Skeletal muscle tissue (tissue), 4 donors: ENCODE results near the gene NDOR1. TPM values are rescaled to one million over a fixed set of nuclear protein-coding genes. Genes with fewer than 3 reads are reported as not detected.

Experiments
- H3K27ac ChIP-seq: one replicate; pipeline ENCODE4 v1.7.0; 2013; ENCODE audit warnings: mild to moderate bottlenecking, low read depth, low read length, inconsistent platforms
- H3K27me3 ChIP-seq, 3 donors: one replicate each; pipeline ENCODE4 v1.7.0; 2013; ENCODE audit warnings: low read length in 3 of 3; ENCODE audit not compliant: control insufficient read depth in 3 of 3, insufficient read depth in 3 of 3
- H3K36me3 ChIP-seq, 3 donors: one replicate each; pipeline ENCODE4 v1.7.0; 2013; ENCODE audit warnings: low read length in 3 of 3; ENCODE audit not compliant: control insufficient read depth in 3 of 3, insufficient read depth in 3 of 3
- H3K4me1 ChIP-seq, 3 donors: one replicate each; pipeline ENCODE4 v1.7.0; 2013; ENCODE audit warnings: low read length in 3 of 3, mild to moderate bottlenecking in 3 of 3; ENCODE audit not compliant: control insufficient read depth in 3 of 3, insufficient read depth in 3 of 3
- H3K4me3 ChIP-seq, 3 donors: one replicate each; pipeline ENCODE4 v1.7.0; 2013; ENCODE audit warnings: low read length in 3 of 3
- H3K9ac ChIP-seq, 3 donors: one replicate each; pipeline ENCODE4 v1.7.0; 2013; ENCODE audit warnings: low read length in 3 of 3, mild to moderate bottlenecking in 3 of 3, moderate library complexity in 2 of 3, low read depth in 1 of 3
- H3K9me3 ChIP-seq, 3 donors: one replicate each; pipeline ENCODE4 v1.7.0; 2013; ENCODE audit warnings: low read length in 3 of 3; ENCODE audit not compliant: control insufficient read depth in 3 of 3
- total RNA-seq: library from RNA; depleted of rRNA; stranded (reverse); fragments of >200 nt; gene quantifications from one replicate; pipeline ENCODE4 v1.2.3, GENCODE V29; 2014
- donor health status: Osteomylitis.

Gene NDOR1
- total RNA-seq, 1 donor from 2014 or later = 4.7 TPM

DNA sequence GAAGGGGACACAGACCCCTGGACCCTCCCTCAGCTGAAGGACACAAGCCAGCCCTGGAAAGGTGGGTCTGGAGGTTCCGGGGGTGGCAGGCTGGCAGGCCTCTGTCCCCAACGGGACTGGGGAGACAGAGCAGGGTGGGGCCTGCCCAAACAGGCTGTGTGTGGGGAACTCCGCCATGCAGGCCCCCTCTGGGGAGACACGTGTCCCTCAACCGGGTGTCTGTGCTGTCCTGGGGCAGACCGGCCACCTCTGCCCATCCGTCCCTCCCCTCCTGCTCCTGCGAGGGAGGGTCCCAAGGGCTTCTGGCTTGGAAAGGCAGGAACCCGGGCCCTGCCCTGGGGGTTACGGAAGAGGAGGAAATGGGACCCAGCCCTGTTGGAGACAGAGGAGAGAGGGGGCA is 26.6 kb downstream of the NDOR1 start:
- Histone ChIP-seq H3K27me3 (peaks cover 38 to 60% (median 59%) of the 10 kb centered on the region in 3 donors), H3K36me3 (no peaks in the 10 kb centered on the region), H3K9ac (no peak overlapping the region), H3K27ac (no peak overlapping the region), H3K9me3 (no peaks in the 10 kb centered on the region), H3K4me3 (no peak overlapping the region), H3K4me1 (peaks cover 12 to 25% (median 16%) of the 10 kb centered on the region in 3 donors)

DNA sequence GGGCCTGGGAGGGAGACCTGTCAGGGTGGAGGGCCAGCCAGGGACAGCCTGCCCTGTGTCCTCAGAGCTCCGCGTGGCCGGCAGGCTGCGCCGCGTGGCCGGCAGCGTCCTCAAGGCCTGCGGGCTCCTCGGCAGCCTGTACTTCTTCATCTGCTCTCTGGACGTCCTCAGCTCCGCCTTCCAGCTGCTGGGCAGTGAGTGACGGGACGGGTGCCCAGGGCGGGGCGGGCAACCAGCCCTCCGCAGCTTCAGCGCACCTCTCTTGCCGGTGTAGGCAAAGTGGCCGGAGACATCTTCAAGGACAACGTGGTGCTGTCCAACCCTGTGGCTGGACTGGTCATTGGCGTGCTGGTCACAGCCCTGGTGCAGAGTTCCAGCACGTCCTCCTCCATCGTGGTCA is 27.0 kb downstream of the NDOR1 start:
- Histone ChIP-seq H3K4me3 (no peak overlapping the region), H3K36me3 (no peaks in the 10 kb centered on the region), H3K27ac (no peak overlapping the region), H3K9me3 (no peaks in the 10 kb centered on the region), H3K4me1 (peaks cover 16 to 25% (median 20%) of the 10 kb centered on the region in 3 donors), H3K27me3 (peaks cover 34 to 60% (median 55%) of the 10 kb centered on the region in 3 donors), H3K9ac (no peak overlapping the region)

DNA sequence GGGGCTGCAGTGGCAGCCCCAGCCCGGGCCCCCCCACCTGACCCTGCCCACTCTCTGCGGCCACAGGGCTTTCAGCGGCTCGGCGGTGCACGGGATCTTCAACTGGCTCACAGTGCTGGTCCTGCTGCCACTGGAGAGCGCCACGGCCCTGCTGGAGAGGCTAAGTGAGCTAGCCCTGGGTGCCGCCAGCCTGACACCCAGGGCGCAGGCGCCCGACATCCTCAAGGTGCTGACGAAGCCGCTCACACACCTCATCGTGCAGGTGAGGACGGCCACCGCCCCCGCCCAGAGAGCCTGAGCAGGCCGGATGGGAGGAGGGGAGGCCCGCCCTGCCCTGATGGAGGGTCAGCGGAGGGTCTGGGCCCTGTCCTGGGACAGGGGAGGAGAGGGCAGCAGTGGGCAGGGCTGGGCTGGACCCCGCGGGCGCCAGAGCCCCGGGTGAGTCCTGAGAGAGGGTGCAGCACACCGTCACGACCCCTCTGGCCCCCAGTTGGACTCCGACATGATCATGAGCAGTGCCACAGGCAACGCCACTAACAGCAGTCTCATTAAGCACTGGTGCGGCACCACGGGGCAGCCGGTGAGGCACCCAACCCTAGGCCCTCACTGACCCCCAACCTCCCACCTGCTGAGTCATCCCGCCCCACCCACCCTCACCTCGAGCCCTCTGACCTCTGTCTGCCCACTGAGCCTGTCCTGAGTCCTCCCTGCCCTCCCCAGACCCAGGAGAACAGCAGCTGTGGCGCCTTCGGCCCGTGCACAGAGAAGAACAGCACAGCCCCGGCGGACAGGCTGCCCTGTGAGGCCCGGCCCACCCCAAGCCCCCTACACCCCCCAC is 27.9 kb downstream of the NDOR1 start:
- peaks cover 24 to 33% (median 29%) of the 10 kb centered on the region in 3 donors for H3K4me1 ChIP-seq
- no peaks in the 10 kb centered on the region for H3K9me3 ChIP-seq
- H3K36me3 ChIP-seq = no peaks in the 10 kb centered on the region
- no peak overlapping the region for H3K9ac ChIP-seq
- peaks cover 29 to 55% (median 50%) of the 10 kb centered on the region in 3 donors for H3K27me3 ChIP-seq
- H3K27ac ChIP-seq = no peak overlapping the region
- H3K4me3 ChIP-seq = no peak overlapping the region

DNA sequence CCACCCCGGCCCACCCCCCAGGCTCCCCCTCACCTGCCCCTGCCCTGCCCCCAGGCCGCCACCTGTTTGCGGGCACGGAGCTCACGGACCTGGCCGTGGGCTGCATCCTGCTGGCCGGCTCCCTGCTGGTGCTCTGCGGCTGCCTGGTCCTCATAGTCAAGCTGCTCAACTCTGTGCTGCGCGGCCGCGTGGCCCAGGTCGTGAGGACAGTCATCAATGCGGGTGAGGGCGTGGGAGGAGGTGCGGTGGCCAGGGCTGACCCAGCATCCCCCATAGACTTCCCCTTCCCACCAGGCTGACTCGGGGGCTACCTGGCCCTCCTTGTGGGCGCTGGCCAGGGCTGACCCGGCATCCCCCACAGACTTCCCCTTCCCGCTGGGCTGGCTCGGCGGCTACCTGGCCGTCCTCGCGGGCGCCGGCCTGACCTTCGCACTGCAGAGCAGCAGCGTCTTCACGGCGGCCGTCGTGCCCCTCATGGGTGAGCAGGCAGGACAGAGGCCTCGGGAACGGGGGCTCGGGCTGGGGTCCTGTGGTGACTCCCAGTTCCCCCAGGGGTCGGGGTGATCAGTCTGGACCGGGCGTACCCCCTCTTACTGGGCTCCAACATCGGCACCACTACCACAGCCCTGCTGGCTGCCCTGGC is 28.7 kb downstream of the NDOR1 start:
- no peak overlapping the region for H3K27ac ChIP-seq
- H3K36me3 ChIP-seq = no peaks in the 10 kb centered on the region
- H3K4me3 ChIP-seq = no peak overlapping the region
- H3K9me3 ChIP-seq = no peaks in the 10 kb centered on the region
- no peak overlapping the region for H3K9ac ChIP-seq
- peaks cover 32 to 41% (median 37%) of the 10 kb centered on the region in 3 donors for H3K4me1 ChIP-seq
- H3K27me3 ChIP-seq = peaks cover 22 to 47% (median 42%) of the 10 kb centered on the region in 3 donors

DNA sequence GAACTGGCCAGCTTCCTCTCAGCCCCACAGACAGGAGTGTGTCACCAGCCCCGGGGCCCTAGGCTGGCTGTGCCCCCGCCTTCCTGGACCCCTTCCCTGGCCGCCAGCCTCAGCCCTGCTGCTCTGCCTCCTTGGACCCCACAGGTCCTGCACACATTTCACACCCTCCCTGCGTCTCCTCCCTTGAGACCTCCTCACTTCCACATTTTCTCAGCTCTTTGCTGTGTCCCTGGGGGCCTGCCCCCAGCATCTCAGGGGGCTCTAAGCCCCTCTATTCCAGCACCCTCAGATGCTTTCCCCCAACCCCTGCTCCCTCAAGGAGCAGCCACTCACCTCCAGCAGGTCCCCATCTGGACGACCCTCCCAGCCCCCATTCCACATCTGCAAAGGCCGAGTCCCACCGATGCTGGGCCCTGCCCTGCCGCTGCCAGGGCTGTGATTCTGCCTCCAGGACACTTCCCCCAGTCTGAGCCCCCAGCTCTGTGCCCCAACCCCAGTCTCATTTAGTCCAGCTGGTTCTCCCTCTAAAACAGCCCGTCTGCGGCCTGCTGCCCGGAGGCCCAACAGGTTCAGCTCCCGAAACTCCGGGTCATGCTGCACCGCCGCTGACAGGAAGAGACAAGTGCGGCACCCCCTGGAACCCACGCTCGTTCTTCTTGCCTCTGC is 29.4 kb downstream of the NDOR1 start:
- H3K36me3 ChIP-seq = no peaks in the 10 kb centered on the region
- H3K27me3 ChIP-seq = peaks cover 15 to 42% (median 37%) of the 10 kb centered on the region in 3 donors
- H3K27ac ChIP-seq = no peak overlapping the region
- no peak overlapping the region for H3K9ac ChIP-seq
- H3K4me1 ChIP-seq = peaks cover 33 to 45% (median 40%) of the 10 kb centered on the region in 3 donors
- no peaks in the 10 kb centered on the region for H3K9me3 ChIP-seq
- H3K4me3 ChIP-seq = no peak overlapping the region

DNA sequence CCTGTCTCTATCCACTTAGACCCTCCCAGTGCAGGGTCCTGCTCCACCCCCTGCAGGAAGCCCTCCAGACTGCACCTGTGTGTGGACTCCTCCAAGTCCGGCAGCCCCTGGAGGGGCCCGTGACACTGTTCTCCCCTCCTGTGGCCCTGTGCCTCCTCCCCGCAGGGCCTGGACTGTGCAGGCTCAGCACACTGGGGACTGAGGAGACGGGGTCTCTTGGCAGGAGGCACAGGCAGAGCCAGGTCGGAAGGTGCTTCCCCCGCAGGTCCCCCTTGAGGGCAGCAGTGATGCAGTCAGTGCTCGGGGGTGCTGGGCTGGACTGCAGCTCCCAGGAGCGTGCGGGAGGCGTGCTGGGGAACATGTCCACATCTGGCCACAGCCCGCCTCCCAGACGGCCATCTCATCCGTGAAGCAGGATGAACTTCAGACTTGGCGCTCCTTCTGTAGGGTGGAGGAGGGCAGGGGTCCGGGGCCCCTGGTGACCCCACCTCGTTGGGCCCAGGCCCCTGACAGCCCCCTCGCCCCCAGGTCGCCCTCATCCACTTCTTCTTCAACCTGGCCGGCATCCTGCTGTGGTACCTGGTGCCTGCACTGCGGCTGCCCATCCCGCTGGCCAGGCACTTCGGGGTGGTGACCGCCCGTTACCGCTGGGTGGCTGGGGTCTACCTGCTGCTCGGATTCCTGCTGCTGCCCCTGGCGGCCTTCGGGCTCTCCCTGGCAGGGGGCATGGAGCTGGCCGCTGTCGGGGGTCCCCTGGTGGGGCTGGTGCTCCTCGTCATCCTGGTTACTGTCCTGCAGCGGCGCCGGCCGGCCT is 30.1 kb downstream of the NDOR1 start:
- Histone ChIP-seq H3K9me3 (no peaks in the 10 kb centered on the region), H3K4me3 (peak overlapping the region in 2 of 3 donors; percentile 56 to 61), H3K9ac (peak overlapping the region; percentile 33 to 74 (median 64)), H3K27me3 (peaks cover 7 to 35% (median 30%) of the 10 kb centered on the region in 3 donors), H3K27ac (no peak overlapping the region), H3K36me3 (no peaks in the 10 kb centered on the region), H3K4me1 (peaks cover 36 to 45% (median 42%) of the 10 kb centered on the region in 3 donors)

DNA sequence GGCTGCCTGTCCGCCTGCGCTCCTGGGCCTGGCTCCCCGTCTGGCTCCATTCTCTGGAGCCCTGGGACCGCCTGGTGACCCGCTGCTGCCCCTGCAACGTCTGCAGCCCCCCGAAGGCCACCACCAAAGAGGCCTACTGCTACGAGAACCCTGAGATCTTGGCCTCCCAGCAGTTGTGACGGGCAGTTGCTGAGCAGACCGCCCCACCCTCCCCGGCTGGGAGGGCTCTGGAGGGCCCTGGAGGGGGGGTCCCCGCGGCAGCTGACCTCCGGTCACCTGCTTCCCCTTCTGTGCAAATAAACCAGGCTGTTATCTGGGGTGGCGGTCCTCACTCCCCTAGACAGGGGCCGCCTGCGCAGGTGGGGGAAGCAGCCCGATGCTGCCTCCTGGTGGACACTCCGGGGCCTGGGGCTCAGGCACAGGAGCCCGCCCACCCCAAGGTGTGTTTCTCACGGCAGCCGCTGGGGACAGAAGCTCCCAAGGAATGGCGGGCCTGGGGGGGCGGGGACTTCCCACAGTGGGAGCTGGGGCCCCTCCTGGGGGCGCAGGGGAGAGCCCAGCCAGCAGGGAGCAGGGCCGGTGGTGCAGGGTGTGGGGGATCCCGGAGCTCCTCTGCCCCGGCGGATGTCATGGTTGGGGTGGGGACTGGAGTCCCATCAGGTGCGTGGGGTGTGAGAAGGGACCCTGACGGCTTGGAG is 30.9 kb downstream of the NDOR1 start:
- H3K9ac ChIP-seq = peak overlapping the region; percentile 64 to 74 (median 68)
- no peaks in the 10 kb centered on the region for H3K9me3 ChIP-seq
- peak overlapping the region; percentile 48 to 64 (median 61) for H3K4me3 ChIP-seq
- H3K36me3 ChIP-seq = no peaks in the 10 kb centered on the region
- peaks cover 36 to 45% (median 42%) of the 10 kb centered on the region in 3 donors for H3K4me1 ChIP-seq
- peak overlapping the region; percentile 81 for H3K27ac ChIP-seq
- H3K27me3 ChIP-seq = peaks cover 1 to 27% (median 22%) of the 10 kb centered on the region in 3 donors

DNA sequence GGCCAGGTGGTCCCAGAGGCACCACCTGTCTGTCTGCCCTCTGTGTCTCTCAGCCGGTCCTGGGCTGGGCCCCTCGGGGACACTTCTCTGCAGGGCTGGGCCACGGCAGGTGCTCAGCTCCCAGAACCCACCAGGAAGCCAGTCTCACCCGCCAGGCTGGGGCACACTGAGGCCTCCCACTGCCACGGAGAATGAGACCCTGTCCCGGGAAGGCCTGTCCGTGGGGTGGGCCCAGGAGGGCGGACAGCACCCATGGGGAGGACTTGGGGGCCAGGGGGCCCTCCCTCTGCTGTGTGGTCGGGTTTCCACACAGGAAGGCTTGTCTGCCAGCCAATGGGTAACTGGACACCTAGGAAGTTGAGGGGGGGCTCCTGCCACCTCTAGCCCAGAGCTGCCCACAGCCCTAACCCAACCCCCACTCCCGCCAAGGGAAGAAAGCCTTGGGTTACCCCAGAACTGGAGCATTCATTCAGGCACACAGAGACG is 31.5 kb downstream of the NDOR1 start:
- Histone ChIP-seq H3K36me3 (peaks cover under 1 to 4% (median 1%) of the 10 kb centered on the region in 3 donors), H3K4me3 (peak overlapping the region; percentile 48 to 64 (median 61)), H3K9me3 (no peaks in the 10 kb centered on the region), H3K9ac (peak overlapping the region; percentile 64 to 74 (median 68)), H3K4me1 (peaks cover 37 to 47% (median 43%) of the 10 kb centered on the region in 3 donors), H3K27ac (peak overlapping the region; percentile 81), H3K27me3 (peaks cover 0 to 21% (median 16%) of the 10 kb centered on the region in 3 donors)
